ENCODE data around the gene ASGR2. TPM values are rescaled to one million over a fixed set of nuclear protein-coding genes. Genes with fewer than 3 reads are reported as not detected.
"Not testable (repeated sequence)": the region's sequence is repeated elsewhere in the genome, so short reads cannot be mapped to it uniquely, and the experiment has no call there.

The ASGR2 gene, protein sequence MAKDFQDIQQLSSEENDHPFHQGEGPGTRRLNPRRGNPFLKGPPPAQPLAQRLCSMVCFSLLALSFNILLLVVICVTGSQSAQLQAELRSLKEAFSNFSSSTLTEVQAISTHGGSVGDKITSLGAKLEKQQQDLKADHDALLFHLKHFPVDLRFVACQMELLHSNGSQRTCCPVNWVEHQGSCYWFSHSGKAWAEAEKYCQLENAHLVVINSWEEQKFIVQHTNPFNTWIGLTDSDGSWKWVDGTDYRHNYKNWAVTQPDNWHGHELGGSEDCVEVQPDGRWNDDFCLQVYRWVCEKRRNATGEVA
- total RNA-seq, result 10 to 100 TPM in 1 of 5 experiments, 1 to 10 TPM in 1, under 1 TPM in 1, not detected in 2; 0.27 to 15.0 (median 1.9) TPM
- not detected for polyA plus RNA-seq
- not detected for total RNA-seq

DNA sequence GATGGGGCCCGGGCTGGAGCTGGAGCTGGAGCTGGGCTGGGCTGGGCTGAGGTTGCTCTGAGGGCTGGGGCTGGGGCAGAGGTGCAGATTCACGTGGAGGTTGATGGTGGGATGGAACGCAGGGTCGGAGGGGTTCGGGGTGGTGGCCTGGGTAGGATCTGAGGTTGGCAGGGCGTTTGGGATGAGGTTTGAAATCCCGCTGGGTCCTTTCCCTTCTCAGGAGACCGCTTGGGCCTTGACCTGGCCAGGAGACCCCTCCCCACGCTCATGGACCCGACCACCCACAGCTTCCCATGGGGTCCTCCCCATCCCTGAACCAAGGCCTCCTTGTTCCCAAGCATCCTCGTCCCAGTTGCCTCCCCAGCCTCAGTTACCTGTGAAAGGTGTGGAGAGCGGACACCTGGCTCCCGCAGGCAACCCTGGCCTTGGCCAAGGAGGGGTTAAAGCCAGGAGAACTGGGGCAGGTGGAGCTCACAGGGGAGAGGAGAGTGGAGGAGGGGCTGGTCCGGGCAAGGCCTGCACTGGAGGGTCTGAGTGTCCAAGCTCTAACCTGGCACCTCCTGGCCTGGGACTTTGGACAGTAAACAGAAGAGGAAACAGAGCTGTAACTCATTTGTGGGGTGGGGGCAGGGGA is at the start of gene ASGR2:
Gene ASGR2 (minus strand): TSS at position 582 of the 634 bp plus-strand sequence. CDS start 582 bp downstream, outside the sequence.
- H3K36me3 Mint-ChIP-seq, result peaks cover 0 to 3% (median 0%) of the 10 kb centered on the region in 5 donors
- no peaks in the 10 kb centered on the region for H3K27me3 ChIP-seq (ENCODE audit: control insufficient read depth in 2 of 2, insufficient read depth in 2 of 2, low read length in 2 of 2)
- peak within 1 kb of the TSS in 2 of 9 donors; percentile 49 to 51 for H3K27ac Mint-ChIP-seq
- POLR2A ChIA-PET, result no interaction called here
- H3K9me3 Mint-ChIP-seq, result peaks cover 0 to 5% (median 0%) of the 10 kb centered on the region in 11 donors
- DNase-seq (no peak), ATAC-seq (no peak)
- H3K4me3 ChIP-seq (ENCODE audit: low read length), result no peak within 1 kb of the TSS
- H3K4me1 Mint-ChIP-seq, result peaks cover 9 to 15% (median 11%) of the 10 kb centered on the region in 7 donors
- H3K36me3 ChIP-seq (ENCODE audit: control insufficient read depth in 2 of 3, insufficient read depth in 3 of 3, low read length in 3 of 3), result no peaks in the 10 kb centered on the region
- H3K4me3 Mint-ChIP-seq, result no peak within 1 kb of the TSS
- H3K27ac ChIP-seq (ENCODE audit: low read depth, low read length), result no peak within 1 kb of the TSS
- intact Hi-C loops (cut with micrococcal nuclease), result no loop called here
- H3K27me3 Mint-ChIP-seq, result peaks cover 0 to 7% (median under 1%) of the 10 kb centered on the region in 5 donors
- CTCF ChIA-PET, result no interaction called here
- no peaks in the 10 kb centered on the region for H3K9me3 ChIP-seq (ENCODE audit: control insufficient read depth in 2 of 3, low read length in 3 of 3)
- peaks cover 0 to 5% of the 10 kb centered on the region in 2 donors for H3K4me1 ChIP-seq (ENCODE audit: control insufficient read depth in 2 of 2, insufficient read depth in 2 of 2, low read length in 2 of 2)

DNA sequence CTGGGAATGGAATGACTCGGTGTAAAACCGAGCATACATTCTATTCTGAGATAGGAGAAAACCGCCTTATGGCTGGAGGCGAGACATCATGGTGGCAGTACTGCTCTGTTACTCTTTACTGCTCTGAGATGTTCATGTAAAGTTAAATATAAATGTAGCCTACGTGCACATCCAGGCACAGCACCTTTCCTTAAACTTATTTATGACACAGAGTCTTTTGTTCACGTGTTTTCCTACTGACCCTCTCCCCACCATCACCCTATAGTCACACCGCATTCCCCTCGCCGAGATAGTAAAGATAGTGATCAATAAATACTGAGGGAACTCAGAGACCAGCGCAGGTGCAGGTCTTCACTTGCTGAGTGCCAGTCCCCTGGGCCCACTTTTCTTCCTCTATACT is 44.9 kb upstream of the ASGR2 start:
- peaks cover 0 to 22% (median 11%) of the 10 kb centered on the region in 5 donors for H3K27me3 Mint-ChIP-seq
- intact Hi-C loops (cut with micrococcal nuclease); H3K27ac ChIP-seq (ENCODE audit: low read depth, low read length); H3K4me1 ChIP-seq (ENCODE audit: control insufficient read depth in 2 of 2, insufficient read depth in 2 of 2, low read length in 2 of 2); H3K4me3 ChIP-seq (ENCODE audit: low read length); POLR2A ChIA-PET; H3K27ac Mint-ChIP-seq; H3K36me3 ChIP-seq (ENCODE audit: control insufficient read depth in 2 of 3, insufficient read depth in 3 of 3, low read length in 3 of 3); H3K9me3 ChIP-seq (ENCODE audit: control insufficient read depth in 2 of 3, low read length in 3 of 3); H3K4me3 Mint-ChIP-seq; ATAC-seq; H3K9me3 Mint-ChIP-seq; H3K27me3 ChIP-seq (ENCODE audit: control insufficient read depth in 2 of 2, insufficient read depth in 2 of 2, low read length in 2 of 2); H3K4me1 Mint-ChIP-seq; CTCF ChIA-PET; DNase-seq; H3K36me3 Mint-ChIP-seq: not testable (repeated sequence)

DNA sequence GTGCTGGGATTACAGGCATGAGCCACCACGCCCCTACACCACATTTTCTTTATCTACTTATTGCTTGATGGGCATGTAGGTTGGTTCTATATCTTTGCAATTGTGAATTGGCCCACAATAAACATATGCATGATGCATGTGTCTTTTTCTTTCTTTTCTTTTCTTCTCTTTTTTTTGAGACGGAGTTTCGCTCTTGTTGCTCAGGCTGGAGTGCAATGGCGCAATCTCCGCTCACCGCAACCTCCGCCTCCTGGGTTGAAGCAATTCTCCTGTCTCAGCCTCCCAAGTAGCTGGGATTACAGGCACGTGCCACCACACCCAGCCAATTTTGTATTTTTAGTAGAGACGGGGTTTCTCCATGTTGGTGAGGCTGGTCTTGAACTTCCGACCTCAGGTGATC is 43.8 kb upstream of the ASGR2 start:
- H3K36me3 ChIP-seq (ENCODE audit: control insufficient read depth in 2 of 3, insufficient read depth in 3 of 3, low read length in 3 of 3); CTCF ChIA-PET; H3K27ac ChIP-seq (ENCODE audit: low read depth, low read length); H3K4me1 ChIP-seq (ENCODE audit: control insufficient read depth in 2 of 2, insufficient read depth in 2 of 2, low read length in 2 of 2); H3K36me3 Mint-ChIP-seq; H3K9me3 ChIP-seq (ENCODE audit: control insufficient read depth in 2 of 3, low read length in 3 of 3); H3K4me3 ChIP-seq (ENCODE audit: low read length); H3K4me1 Mint-ChIP-seq; H3K27me3 ChIP-seq (ENCODE audit: control insufficient read depth in 2 of 2, insufficient read depth in 2 of 2, low read length in 2 of 2); DNase-seq; intact Hi-C loops (cut with micrococcal nuclease); H3K9me3 Mint-ChIP-seq; ATAC-seq; H3K4me3 Mint-ChIP-seq: not testable (repeated sequence)
- POLR2A ChIA-PET, result interaction anchor here (0.6 kb wide), 1 partner anchor 353 kb away, joined by 7 read pairs; no protein-coding TSS in a partner anchor
- H3K27me3 Mint-ChIP-seq, result peaks cover 0 to 31% (median 16%) of the 10 kb centered on the region in 5 donors
- H3K27ac Mint-ChIP-seq, result peak overlapping the region in 1 of 9 donors; percentile 2

DNA sequence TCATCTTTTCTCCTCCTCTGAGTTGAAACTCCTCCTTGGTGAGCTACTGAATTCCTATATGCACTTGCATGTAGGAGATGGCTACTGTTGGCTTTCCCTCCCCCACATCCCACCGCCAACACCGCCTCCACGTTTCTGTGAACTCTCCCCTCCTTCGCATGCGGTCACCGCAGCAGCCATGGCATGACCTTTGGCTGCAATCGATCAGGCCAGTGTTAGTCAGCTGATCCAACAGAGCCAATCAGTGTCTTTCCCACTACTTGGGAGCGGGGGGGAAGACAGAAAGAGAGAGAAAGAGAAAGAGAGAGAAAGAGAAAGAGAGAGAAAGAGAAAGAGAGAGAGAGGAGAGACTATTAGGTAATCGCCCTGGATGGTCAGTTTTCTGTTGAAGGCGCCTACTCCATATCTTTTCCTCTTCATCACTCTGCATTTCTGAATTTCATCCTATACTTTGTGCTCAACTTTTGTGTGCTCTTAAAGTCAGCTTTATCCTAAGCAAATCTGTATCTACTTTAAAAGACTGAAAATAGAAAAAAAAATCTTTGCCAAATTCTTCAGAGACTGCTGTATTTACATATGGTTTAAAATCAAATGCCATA is 41.8 kb upstream of the ASGR2 start:
- POLR2A ChIA-PET, result no interaction called here
- Mint-ChIP-seq H3K27ac (peak overlapping the region in 1 of 9 donors; percentile 73), H3K27me3 (peaks cover 0 to 42% (median 20%) of the 10 kb centered on the region in 5 donors), H3K4me3 (no peak overlapping the region), H3K36me3 (no peaks in the 10 kb centered on the region), H3K4me1 (peaks cover 0 to 3% (median 0%) of the 10 kb centered on the region in 7 donors), H3K9me3 (no peaks in the 10 kb centered on the region)
- no peaks in the 10 kb centered on the region for H3K36me3 ChIP-seq (ENCODE audit: control insufficient read depth in 2 of 3, insufficient read depth in 3 of 3, low read length in 3 of 3)
- DNase-seq (no peak), ATAC-seq (no peak)
- no peaks in the 10 kb centered on the region for H3K4me1 ChIP-seq (ENCODE audit: control insufficient read depth in 2 of 2, insufficient read depth in 2 of 2, low read length in 2 of 2)
- H3K4me3 ChIP-seq (ENCODE audit: low read length), result no peak overlapping the region
- CTCF ChIA-PET, result interaction anchor here (1.1 kb wide), 1 partner anchor 19 kb away, joined by 3 read pairs; no protein-coding TSS in a partner anchor
- no peaks in the 10 kb centered on the region for H3K27me3 ChIP-seq (ENCODE audit: control insufficient read depth in 2 of 2, insufficient read depth in 2 of 2, low read length in 2 of 2)
- no peaks in the 10 kb centered on the region for H3K9me3 ChIP-seq (ENCODE audit: control insufficient read depth in 2 of 3, low read length in 3 of 3)
- intact Hi-C loops (cut with micrococcal nuclease), result no loop called here
- H3K27ac ChIP-seq (ENCODE audit: low read depth, low read length), result no peak overlapping the region

DNA sequence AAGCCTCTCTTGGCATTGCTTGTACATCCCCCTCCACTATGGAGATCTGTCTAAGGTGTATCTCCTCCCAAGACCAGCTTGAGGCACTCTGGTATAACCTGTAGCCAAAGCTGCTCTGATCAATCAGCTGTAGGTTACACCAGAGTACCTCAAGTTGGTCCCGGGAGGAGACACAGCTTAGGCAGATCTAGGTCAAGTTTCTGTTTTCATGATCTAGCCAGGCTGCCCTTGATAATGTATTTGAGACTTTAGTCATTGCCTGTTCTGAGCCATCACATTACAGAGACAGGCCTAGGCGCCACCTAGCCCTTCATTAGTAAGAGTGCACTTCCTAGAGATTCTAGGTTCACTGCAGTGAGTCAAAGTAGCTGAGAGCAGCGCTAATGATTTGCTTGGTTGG is 33.1 kb upstream of the ASGR2 start:
- ChIA-PET POLR2A (no interaction called here), CTCF (interaction anchor here (1.0 kb wide), 1 partner anchor 29 kb away, joined by 4 read pairs; no protein-coding TSS in a partner anchor)
- no peaks in the 10 kb centered on the region for H3K36me3 Mint-ChIP-seq
- Histone ChIP-seq H3K36me3 (ENCODE audit: control insufficient read depth in 2 of 3, insufficient read depth in 3 of 3, low read length in 3 of 3) (no peaks in the 10 kb centered on the region), H3K9me3 (ENCODE audit: control insufficient read depth in 2 of 3, low read length in 3 of 3) (no peaks in the 10 kb centered on the region), H3K4me3 (ENCODE audit: low read length) (no peak overlapping the region), H3K4me1 (ENCODE audit: control insufficient read depth in 2 of 2, insufficient read depth in 2 of 2, low read length in 2 of 2) (no peaks in the 10 kb centered on the region), H3K27ac (ENCODE audit: low read depth, low read length) (no peak overlapping the region), H3K27me3 (ENCODE audit: control insufficient read depth in 2 of 2, insufficient read depth in 2 of 2, low read length in 2 of 2) (no peaks in the 10 kb centered on the region)
- H3K27ac Mint-ChIP-seq, result no peak overlapping the region
- ATAC-seq (no peak), DNase-seq (no peak)
- no peaks in the 10 kb centered on the region for H3K9me3 Mint-ChIP-seq
- H3K4me3 Mint-ChIP-seq, result no peak overlapping the region
- no peaks in the 10 kb centered on the region for H3K4me1 Mint-ChIP-seq
- intact Hi-C loops (cut with micrococcal nuclease), result no loop called here
- H3K27me3 Mint-ChIP-seq, result peaks cover 0 to 11% (median 0%) of the 10 kb centered on the region in 5 donors

DNA sequence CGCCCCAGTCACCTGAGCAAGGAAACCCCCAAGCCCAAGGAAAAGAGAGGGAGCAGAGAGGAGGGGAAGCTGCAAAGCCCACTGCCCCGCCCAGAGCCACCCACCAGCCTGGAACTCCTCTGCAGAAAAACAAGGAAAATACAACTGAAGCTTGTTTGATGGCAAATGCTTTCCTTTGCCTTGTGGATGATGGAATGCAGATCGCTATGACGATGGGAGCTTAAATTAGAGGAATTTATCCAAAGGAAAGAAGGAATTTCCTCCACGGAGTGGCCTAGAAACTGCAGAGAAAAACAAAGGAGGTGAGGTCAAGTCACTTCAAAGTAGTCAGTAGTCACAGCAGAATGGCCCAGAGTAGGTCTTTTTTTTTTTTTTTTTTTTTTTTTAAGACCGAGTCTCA is 31.5 kb upstream of the ASGR2 start:
- H3K9me3 Mint-ChIP-seq, result no peaks in the 10 kb centered on the region
- intact Hi-C loops (cut with micrococcal nuclease), result no loop called here
- POLR2A ChIA-PET, result interaction anchor here (0.6 kb wide), 1 partner anchor 459 kb away, joined by 5 read pairs; no protein-coding TSS in a partner anchor
- no peak overlapping the region for H3K4me3 Mint-ChIP-seq
- DNase-seq (no peak), ATAC-seq (no peak)
- no peaks in the 10 kb centered on the region for H3K36me3 ChIP-seq (ENCODE audit: control insufficient read depth in 2 of 3, insufficient read depth in 3 of 3, low read length in 3 of 3)
- H3K27ac ChIP-seq (ENCODE audit: low read depth, low read length), result no peak overlapping the region
- no peaks in the 10 kb centered on the region for H3K9me3 ChIP-seq (ENCODE audit: control insufficient read depth in 2 of 3, low read length in 3 of 3)
- H3K27ac Mint-ChIP-seq, result no peak overlapping the region
- H3K4me1 ChIP-seq (ENCODE audit: control insufficient read depth in 2 of 2, insufficient read depth in 2 of 2, low read length in 2 of 2), result no peaks in the 10 kb centered on the region
- H3K4me1 Mint-ChIP-seq, result no peaks in the 10 kb centered on the region
- no peak overlapping the region for H3K4me3 ChIP-seq (ENCODE audit: low read length)
- H3K36me3 Mint-ChIP-seq, result no peaks in the 10 kb centered on the region
- CTCF ChIA-PET, result no interaction called here
- peaks cover 0 to 3% (median 0%) of the 10 kb centered on the region in 5 donors for H3K27me3 Mint-ChIP-seq
- H3K27me3 ChIP-seq (ENCODE audit: control insufficient read depth in 2 of 2, insufficient read depth in 2 of 2, low read length in 2 of 2), result no peaks in the 10 kb centered on the region

All from naive thymus-derived CD4-positive, alpha-beta T cell (primary cell).